ENCODE data around the gene NDFIP1.

Gene NDFIP1

GRCh38 chr5:142159354-142159753 is 50.8 kb downstream of the NDFIP1 start:
- DNase-seq (ENCODE audit: low spot score) = no peak
- in situ Hi-C loops (cut with MboI; ENCODE audit: low pct_unique_long_range_greater_than_20kb, low sequenced_read_pairs, unreplicated experiment) = no loop called here
- no peak for TF ChIP-seq CTCF (IDR thresholded peaks at IDR 0.05; ENCODE audit: extremely low read depth, insufficient read depth, missing control alignments)

GRCh38 chr5:142164315-142164714 is 55.7 kb downstream of the NDFIP1 start:
- in situ Hi-C loops (cut with MboI; ENCODE audit: low pct_unique_long_range_greater_than_20kb, low sequenced_read_pairs, unreplicated experiment) = no loop called here
- TF ChIP-seq CTCF (IDR thresholded peaks at IDR 0.05; ENCODE audit: extremely low read depth, insufficient read depth, missing control alignments) = no peak
- no peak for DNase-seq (ENCODE audit: low spot score)

GRCh38 chr5:142166754-142167153 is 58.2 kb downstream of the NDFIP1 start:
- no peak for DNase-seq (ENCODE audit: low spot score)
- in situ Hi-C loops (cut with MboI; ENCODE audit: low pct_unique_long_range_greater_than_20kb, low sequenced_read_pairs, unreplicated experiment) = no loop called here
- no peak for TF ChIP-seq CTCF (IDR thresholded peaks at IDR 0.05; ENCODE audit: extremely low read depth, insufficient read depth, missing control alignments)

GRCh38 chr5:142167458-142167857 is 58.9 kb downstream of the NDFIP1 start:
- no peak for TF ChIP-seq CTCF (IDR thresholded peaks at IDR 0.05; ENCODE audit: extremely low read depth, insufficient read depth, missing control alignments)
- DNase-seq (ENCODE audit: low spot score) = no peak
- in situ Hi-C loops (cut with MboI; ENCODE audit: low pct_unique_long_range_greater_than_20kb, low sequenced_read_pairs, unreplicated experiment) = no loop called here

GRCh38 chr5:142168365-142168764 is 59.8 kb downstream of the NDFIP1 start:
- DNase-seq (ENCODE audit: low spot score) = no peak
- no peak for TF ChIP-seq CTCF (IDR thresholded peaks at IDR 0.05; ENCODE audit: extremely low read depth, insufficient read depth, missing control alignments)
- in situ Hi-C loops (cut with MboI; ENCODE audit: low pct_unique_long_range_greater_than_20kb, low sequenced_read_pairs, unreplicated experiment) = no loop called here

- TF ChIP-seq CTCF (IDR thresholded peaks at IDR 0.05; ENCODE audit: extremely low read depth, insufficient read depth, missing control alignments) = no peak
- in situ Hi-C loops (cut with MboI; ENCODE audit: low pct_unique_long_range_greater_than_20kb, low sequenced_read_pairs, unreplicated experiment) = no loop called here
- DNase-seq (ENCODE audit: low spot score) = no peak
These were observed 61.8 kb downstream of the NDFIP1 start for GRCh38 chr5:142170254-142170953.

All from GM13977 (cell line).